ENCODE measurements around the gene BEGAIN. TPM values are rescaled to one million over a fixed set of nuclear protein-coding genes. Genes with fewer than 3 reads are reported as not detected.

The BEGAIN gene
- total RNA-seq, 2 experiments from 2014 or later, result 0.76 TPM; not detected in 1

GRCh38 chr14:100628225-100628624 is 41.0 kb upstream of the BEGAIN start:
- DNase-seq (ENCODE audit: low spot score), result no peak
- intact Hi-C loops (cut with micrococcal nuclease; ENCODE audit: unreplicated experiment), result no loop called here
- no TSS peak for BruUV-seq (replicated peaks)
- H3K4me1 ChIP-seq (ENCODE audit: insufficient read depth, low read length, poor library complexity, severe bottlenecking), result no peaks in the 10 kb centered on the region
- TF ChIP-seq EZH2phosphoT487 (IDR thresholded peaks at IDR 0.05; ENCODE audit: borderline replicate concordance, low read depth, low read length) (no peak), CTCF (conservative IDR thresholded peaks at IDR 0.05; ENCODE audit: low read length) (no peak)
- POLR2A ChIA-PET, result interaction anchor here (0.7 kb wide), 1 partner anchor 74 kb away, joined by 3 read pairs; no protein-coding TSS in a partner anchor
- H3K79me2 ChIP-seq (ENCODE audit: insufficient read depth, low read depth, low read length), result no peaks in the 10 kb centered on the region
- H3K4me2 ChIP-seq (ENCODE audit: low read length), result no peak overlapping the region
- no peaks in the 10 kb centered on the region for H3K9me3 ChIP-seq (ENCODE audit: low read length)
- H3K27ac ChIP-seq (ENCODE audit: low read depth, low read length, poor library complexity, severe bottlenecking), result no peak overlapping the region
- H3K9me2 ChIP-seq (ENCODE audit: insufficient read depth, low read length), result no peaks in the 10 kb centered on the region
- CTCF ChIA-PET (ENCODE audit: unreplicated experiment), result no interaction called here
- no peaks in the 10 kb centered on the region for H3K36me3 ChIP-seq (ENCODE audit: insufficient read depth, low read length)
- H2AFZ ChIP-seq (ENCODE audit: low read length), result no peak overlapping the region
- H4K20me1 ChIP-seq (ENCODE audit: insufficient read depth, low read length), result no peaks in the 10 kb centered on the region
- H3K4me3 ChIP-seq (ENCODE audit: low read depth, low read length, poor library complexity, severe bottlenecking), result no peak overlapping the region

DNA sequence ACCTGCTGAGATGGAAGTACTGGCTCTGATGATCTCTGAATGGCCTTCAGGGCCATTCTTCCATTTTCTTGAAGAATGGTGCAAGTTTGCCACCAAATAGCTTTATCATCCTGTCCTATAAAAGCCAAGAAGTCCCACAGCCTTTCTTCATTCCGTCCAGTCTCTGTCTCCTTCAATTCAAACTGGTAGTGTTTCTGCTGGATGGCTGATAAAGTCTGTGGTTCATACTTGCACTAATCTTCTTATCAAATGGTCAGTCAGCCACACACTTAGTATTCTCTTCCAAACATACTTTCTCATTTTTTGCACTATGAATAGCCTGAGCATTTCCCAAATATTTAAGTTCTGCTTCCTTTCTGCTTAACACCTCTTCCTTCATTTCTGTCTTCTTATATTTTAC is 39.4 kb upstream of the BEGAIN start:
- no peak for DNase-seq (ENCODE audit: low spot score)
- H3K79me2 ChIP-seq (ENCODE audit: insufficient read depth, low read depth, low read length), result no peaks in the 10 kb centered on the region
- ChIA-PET CTCF (ENCODE audit: unreplicated experiment) (no interaction called here), POLR2A (no interaction called here)
- TF ChIP-seq CTCF (conservative IDR thresholded peaks at IDR 0.05; ENCODE audit: low read length), result no peak
- TF ChIP-seq EZH2phosphoT487 (IDR thresholded peaks at IDR 0.05; ENCODE audit: borderline replicate concordance, low read depth, low read length), result no peak
- H3K9me3 ChIP-seq (ENCODE audit: low read length), result no peaks in the 10 kb centered on the region
- H3K4me3 ChIP-seq (ENCODE audit: low read depth, low read length, poor library complexity, severe bottlenecking), result no peak overlapping the region
- no peaks in the 10 kb centered on the region for H3K4me1 ChIP-seq (ENCODE audit: insufficient read depth, low read length, poor library complexity, severe bottlenecking)
- no peak overlapping the region for H3K27ac ChIP-seq (ENCODE audit: low read depth, low read length, poor library complexity, severe bottlenecking)
- no peak overlapping the region for H3K4me2 ChIP-seq (ENCODE audit: low read length)
- no peaks in the 10 kb centered on the region for H3K9me2 ChIP-seq (ENCODE audit: insufficient read depth, low read length)
- no peaks in the 10 kb centered on the region for H3K36me3 ChIP-seq (ENCODE audit: insufficient read depth, low read length)
- H4K20me1 ChIP-seq (ENCODE audit: insufficient read depth, low read length), result no peaks in the 10 kb centered on the region
- no TSS peak for BruUV-seq (replicated peaks)
- H2AFZ ChIP-seq (ENCODE audit: low read length), result no peak overlapping the region
- intact Hi-C loops (cut with micrococcal nuclease; ENCODE audit: unreplicated experiment), result no loop called here

DNA sequence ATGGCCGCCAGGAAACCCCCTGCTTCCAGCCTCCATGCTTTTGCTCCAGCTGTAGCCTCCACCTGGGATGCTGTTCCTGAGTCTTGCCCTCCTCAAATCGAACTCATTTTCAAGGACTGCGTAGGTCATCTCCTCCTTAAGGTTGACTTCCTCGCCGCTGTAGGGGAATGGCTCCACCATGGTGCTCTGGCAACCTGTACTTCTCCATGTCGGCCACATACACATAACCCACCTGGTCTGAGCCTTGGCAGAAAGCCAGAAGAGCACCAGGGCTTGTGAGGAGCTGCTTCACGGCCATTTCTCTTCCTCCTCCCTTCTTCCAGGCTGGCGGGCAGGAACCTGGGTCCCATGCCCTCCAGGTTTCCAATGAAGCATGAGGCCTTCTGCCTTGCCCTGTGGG is 36.7 kb upstream of the BEGAIN start:
- TF ChIP-seq CTCF (conservative IDR thresholded peaks at IDR 0.05; ENCODE audit: low read length) (no peak), EZH2phosphoT487 (IDR thresholded peaks at IDR 0.05; ENCODE audit: borderline replicate concordance, low read depth, low read length) (no peak)
- no peaks in the 10 kb centered on the region for H3K9me2 ChIP-seq (ENCODE audit: insufficient read depth, low read length)
- H3K4me3 ChIP-seq (ENCODE audit: low read depth, low read length, poor library complexity, severe bottlenecking), result no peak overlapping the region
- H3K27ac ChIP-seq (ENCODE audit: low read depth, low read length, poor library complexity, severe bottlenecking), result no peak overlapping the region
- no peaks in the 10 kb centered on the region for H4K20me1 ChIP-seq (ENCODE audit: insufficient read depth, low read length)
- CTCF ChIA-PET (ENCODE audit: unreplicated experiment), result no interaction called here
- no peaks in the 10 kb centered on the region for H3K4me1 ChIP-seq (ENCODE audit: insufficient read depth, low read length, poor library complexity, severe bottlenecking)
- no TSS peak for BruUV-seq (replicated peaks)
- no peak overlapping the region for H2AFZ ChIP-seq (ENCODE audit: low read length)
- no peaks in the 10 kb centered on the region for H3K9me3 ChIP-seq (ENCODE audit: low read length)
- intact Hi-C loops (cut with micrococcal nuclease; ENCODE audit: unreplicated experiment), result no loop called here
- no peak for DNase-seq (ENCODE audit: low spot score)
- H3K4me2 ChIP-seq (ENCODE audit: low read length), result no peak overlapping the region
- H3K36me3 ChIP-seq (ENCODE audit: insufficient read depth, low read length), result no peaks in the 10 kb centered on the region
- POLR2A ChIA-PET, result interaction anchor here (1.1 kb wide), 1 partner anchor 22 kb away, joined by 3 read pairs; no protein-coding TSS in a partner anchor
- no peaks in the 10 kb centered on the region for H3K79me2 ChIP-seq (ENCODE audit: insufficient read depth, low read depth, low read length)
